Fibroblast of upper back skin (primary cell): Measurements from ENCODE around the gene RAB31.
A peak's percentile ranks its signal among the peaks of the same experiment; 100 is the strongest.
"Not testable (repeated sequence)": the region's sequence is repeated elsewhere in the genome, so short reads cannot be mapped to it uniquely, and the experiment has no call there.

Source experiments
- DNase-seq: peaks from one replicate; pipeline ENCODE4 v3.0.0-alpha.2; 2013

The RAB31 gene

GRCh38 chr18:9898792-9899549 lies 190.9 kb downstream of the RAB31 start:
- peak; percentile 47 for DNase-seq

GRCh38 chr18:9899550-9899930 lies 191.4 kb downstream of the RAB31 start:
- DNase-seq: not testable (repeated sequence)

GRCh38 chr18:9900699-9901098 lies 192.6 kb downstream of the RAB31 start:
- no peak for DNase-seq

- no peak for DNase-seq
Measured at GRCh38 chr18:9901377-9901776, 193.3 kb downstream of the RAB31 start.

GRCh38 chr18:9902264-9902663 lies 194.2 kb downstream of the RAB31 start:
- DNase-seq: not testable (repeated sequence)

GRCh38 chr18:9902832-9903231 lies 194.7 kb downstream of the RAB31 start:
- peak; percentile 55 for DNase-seq

GRCh38 chr18:9905401-9905922 lies 197.4 kb downstream of the RAB31 start:
- peak; percentile 37 for DNase-seq

GRCh38 chr18:9906481-9906880 lies 198.4 kb downstream of the RAB31 start:
- DNase-seq: no peak

GRCh38 chr18:9907867-9908266 lies 199.8 kb downstream of the RAB31 start:
- no peak for DNase-seq

- no peak for DNase-seq
Measured at GRCh38 chr18:9910071-9910470, 202.0 kb downstream of the RAB31 start.

- no peak for DNase-seq
Measured at GRCh38 chr18:9910661-9911060, 202.6 kb downstream of the RAB31 start.

- no peak for DNase-seq
Measured at GRCh38 chr18:9911226-9911625, 203.1 kb downstream of the RAB31 start.
